Caco-2 (cell line): ENCODE measurements around the gene CACNA1B. TPM values are rescaled to one million over a fixed set of nuclear protein-coding genes. Genes with fewer than 3 reads are reported as not detected.

Source experiments
- BruUV-seq: library from RNA; stranded (reverse); fragments of 400-500 nt; replicated peaks from 2 replicates; lab custom pipeline; 2021; lab: Mats Ljungman, UMichigan
- CTCF ChIA-PET: fragments of 300-600 bp; sonication (Branson Sonifier 250); formaldehyde crosslinking; loops from one replicate; lab custom pipeline; 2022; ENCODE audit warnings: antibody characterized with exemption; lab: Charles Lee
- POLR2A ChIA-PET: fragments of 300-600 bp; sonication (Branson Sonifier 250); formaldehyde crosslinking; loops from one replicate; lab custom pipeline; 2022; ENCODE audit warnings: antibody characterized with exemption; lab: Charles Lee
- DNase-seq, 2 experiments: peaks; one replicate each; pipeline versions ENCODE4 v3.0.0 to v3.0.0-alpha.2; 2020 to 2022
- H3K27me3 ChIP-seq: replicated peaks from 2 replicates; pipeline ENCODE4 v1.6.0; 2011; ENCODE audit warnings: low read length; ENCODE audit not compliant: control insufficient read depth, insufficient read depth
- H3K36me3 ChIP-seq: 2 replicates; pipeline ENCODE4 v1.5.1; 2011; ENCODE audit warnings: low read length; ENCODE audit not compliant: control insufficient read depth, insufficient read depth
- H3K4me1 ChIP-seq: fragments of 250-450 bp; sonication (Bioruptor Pico); 2 replicates; pipeline ENCODE4 v1.5.1; 2020; ENCODE audit warnings: mild to moderate bottlenecking
- H3K4me3 ChIP-seq: 2 replicates; pipeline ENCODE4 v1.5.1; 2011; ENCODE audit warnings: low read depth, mild to moderate bottlenecking, control low read depth, low read length
- H3K9me3 ChIP-seq: fragments of 250-450 bp; sonication (Bioruptor Pico); 2 replicates; pipeline ENCODE4 v1.5.1; 2020; ENCODE audit warnings: mild to moderate bottlenecking, moderate library complexity
- H3K27ac Mint-ChIP-seq: one replicate; pipeline ENCODE4 v1.8.0; 2022; ENCODE audit warnings: mixed read lengths; ENCODE audit not compliant: unreplicated experiment
- H3K27me3 Mint-ChIP-seq: one replicate; pipeline ENCODE4 v1.8.0; 2022; ENCODE audit warnings: mixed read lengths; ENCODE audit not compliant: insufficient read depth, unreplicated experiment
- H3K36me3 Mint-ChIP-seq: one replicate; pipeline ENCODE4 v1.8.0; 2022; ENCODE audit warnings: mild to moderate bottlenecking, mixed read lengths; ENCODE audit not compliant: insufficient read depth, unreplicated experiment
- H3K4me1 Mint-ChIP-seq: one replicate; pipeline ENCODE4 v1.8.0; 2022; ENCODE audit warnings: low read depth, mixed read lengths; ENCODE audit not compliant: unreplicated experiment
- H3K4me3 Mint-ChIP-seq: one replicate; pipeline ENCODE4 v1.8.0; 2022; ENCODE audit warnings: mild to moderate bottlenecking, moderate library complexity, mixed read lengths; ENCODE audit not compliant: unreplicated experiment
- H3K9me3 Mint-ChIP-seq: one replicate; pipeline ENCODE4 v1.8.0; 2022; ENCODE audit warnings: mixed read lengths; ENCODE audit not compliant: unreplicated experiment
- CTCF ChIP-seq, 2 experiments: fragments of 200-600 bp in 1 of 2; IDR thresholded peaks; 1 replicate in 1 of 2; 2 replicates in 1 of 2; pipeline versions ENCODE4 v1.5.1 to v1.8.0; 2011 to 2022; ENCODE audit warnings: antibody characterized with exemption in 1 of 2, control low read depth in 1 of 2, inconsistent platforms in 1 of 2, low read depth in 1 of 2, low read length in 1 of 2, mild to moderate bottlenecking in 1 of 2, moderate library complexity in 1 of 2; ENCODE audit not compliant: insufficient read depth in 1 of 2, severe bottlenecking in 1 of 2, unreplicated experiment in 1 of 2
- intact Hi-C: fragments of 100-400 bp; cut with micrococcal nuclease; formaldehyde crosslinking; loops from one replicate; pipeline ENCODE4 v1.10.0; 2022; ENCODE audit not compliant: unreplicated experiment
- total RNA-seq: library from RNA; stranded (reverse); gene quantifications from 2 replicates; pipeline ENCODE4 v1.2.3, GENCODE V29; 2022

Gene CACNA1B
- total RNA-seq, 1 experiment from 2014 or later: 0.11 TPM

GRCh38 chr9:137952976-137953666, 75.5 kb downstream of the CACNA1B start:
- CTCF ChIA-PET: no interaction called here
- Mint-ChIP-seq H3K27ac (no peak overlapping the region), H3K36me3 (no peaks in the 10 kb centered on the region), H3K4me3 (no peak overlapping the region), H3K27me3 (no peaks in the 10 kb centered on the region), H3K4me1 (no peaks in the 10 kb centered on the region), H3K9me3 (no peaks in the 10 kb centered on the region)
- H3K9me3 ChIP-seq: no peaks in the 10 kb centered on the region
- POLR2A ChIA-PET: no interaction called here
- TF ChIP-seq CTCF (IDR thresholded peaks at IDR 0.05; ENCODE audit: insufficient read depth in 1 of 2, low read depth in 1 of 2, low read length in 1 of 2, severe bottlenecking in 1 of 2, unreplicated experiment in 1 of 2): no peak
- no peak for DNase-seq
- intact Hi-C loops: no loop called here
- H3K27me3 ChIP-seq: no peaks in the 10 kb centered on the region
- H3K4me1 ChIP-seq: no peaks in the 10 kb centered on the region
- no peak overlapping the region for H3K4me3 ChIP-seq
- BruUV-seq: no TSS peak
- H3K36me3 ChIP-seq: no peaks in the 10 kb centered on the region

- Histone ChIP-seq H3K36me3 (no peaks in the 10 kb centered on the region), H3K4me1 (no peaks in the 10 kb centered on the region), H3K4me3 (no peak overlapping the region), H3K9me3 (no peaks in the 10 kb centered on the region), H3K27me3 (no peaks in the 10 kb centered on the region)
- Mint-ChIP-seq H3K4me1 (no peaks in the 10 kb centered on the region), H3K27me3 (no peaks in the 10 kb centered on the region), H3K4me3 (no peak overlapping the region), H3K27ac (no peak overlapping the region), H3K9me3 (no peaks in the 10 kb centered on the region), H3K36me3 (no peaks in the 10 kb centered on the region)
- intact Hi-C loops: no loop called here
- no TSS peak for BruUV-seq
- ChIA-PET POLR2A (no interaction called here), CTCF (no interaction called here)
- DNase-seq: no peak
- TF ChIP-seq CTCF (IDR thresholded peaks at IDR 0.05; ENCODE audit: insufficient read depth in 1 of 2, low read depth in 1 of 2, low read length in 1 of 2, severe bottlenecking in 1 of 2, unreplicated experiment in 1 of 2): no peak
Measured at GRCh38 chr9:137953683-137954438, 76.3 kb downstream of the CACNA1B start.

- ChIA-PET POLR2A (no interaction called here), CTCF (no interaction called here)
- BruUV-seq: no TSS peak
- Histone ChIP-seq H3K4me1 (no peaks in the 10 kb centered on the region), H3K9me3 (no peaks in the 10 kb centered on the region), H3K27me3 (no peaks in the 10 kb centered on the region), H3K36me3 (no peaks in the 10 kb centered on the region), H3K4me3 (no peak overlapping the region)
- no peak for TF ChIP-seq CTCF (IDR thresholded peaks at IDR 0.05; ENCODE audit: insufficient read depth in 1 of 2, low read depth in 1 of 2, low read length in 1 of 2, severe bottlenecking in 1 of 2, unreplicated experiment in 1 of 2)
- no peak overlapping the region for H3K27ac Mint-ChIP-seq
- H3K4me1 Mint-ChIP-seq: no peaks in the 10 kb centered on the region
- H3K9me3 Mint-ChIP-seq: no peaks in the 10 kb centered on the region
- H3K27me3 Mint-ChIP-seq: no peaks in the 10 kb centered on the region
- H3K36me3 Mint-ChIP-seq: no peaks in the 10 kb centered on the region
- no peak overlapping the region for H3K4me3 Mint-ChIP-seq
- intact Hi-C loops: no loop called here
- DNase-seq: no peak
Measured at GRCh38 chr9:137955224-137955570, 77.6 kb downstream of the CACNA1B start.
